PC-9 (cell line): ENCODE measurements around the gene SFTPD. TPM values are rescaled to one million over a fixed set of nuclear protein-coding genes. Genes with fewer than 3 reads are reported as not detected.

ENCODE experiments used
- BruUV-seq: library from RNA; stranded (reverse); fragments of 400-500 nt; replicated peaks from 2 replicates; lab custom pipeline; 2021; lab: Mats Ljungman, UMichigan
- CTCF ChIA-PET: fragments of 300-600 bp; sonication (Branson Sonifier 250); formaldehyde crosslinking; loops from one replicate; lab custom pipeline; 2022; ENCODE audit warnings: antibody characterized with exemption; lab: Charles Lee
- POLR2A ChIA-PET: fragments of 300-600 bp; sonication (Branson Sonifier 250); formaldehyde crosslinking; loops from one replicate; lab custom pipeline; 2022; ENCODE audit warnings: antibody characterized with exemption; ENCODE audit not compliant: unreplicated experiment; lab: Charles Lee
- DNase-seq, 2 experiments: peaks; one replicate each; pipeline versions ENCODE4 v3.0.0 to v3.0.0-alpha.2; 2015 to 2022; ENCODE audit warnings: mixed read lengths in 1 of 2
- H2AFZ ChIP-seq: fragments of 200-600 bp; sonication (generic); 2 replicates; pipeline ENCODE4 v1.8.1; 2017; ENCODE audit warnings: antibody characterized with exemption
- H3F3A ChIP-seq: fragments of 200-600 bp; sonication (generic); 2 replicates; pipeline ENCODE4 v1.8.1; 2017; ENCODE audit warnings: antibody characterized with exemption, mild to moderate bottlenecking, low read depth; ENCODE audit not compliant: insufficient read depth
- H3K27ac ChIP-seq: fragments of 200-600 bp; sonication (generic); 2 replicates; pipeline ENCODE4 v1.6.1; 2016; ENCODE audit warnings: mixed run types
- H3K27me3 ChIP-seq: fragments of 200-600 bp; sonication (generic); 2 replicates; pipeline ENCODE4 v1.6.1; 2016; ENCODE audit warnings: low read depth, mixed run types; ENCODE audit not compliant: insufficient read depth
- H3K36me3 ChIP-seq: fragments of 200-600 bp; sonication (generic); 2 replicates; pipeline ENCODE4 v1.6.1; 2016; ENCODE audit warnings: low read depth, mixed run types
- H3K4me1 ChIP-seq: fragments of 200-600 bp; sonication (generic); replicated peaks from 2 replicates; pipeline ENCODE4 v1.6.1; 2016; ENCODE audit warnings: mixed run types; ENCODE audit not compliant: insufficient read depth
- H3K4me2 ChIP-seq: fragments of 200-600 bp; sonication (generic); 2 replicates; pipeline ENCODE4 v1.6.1; 2017; ENCODE audit warnings: mixed run types
- H3K4me3 ChIP-seq: fragments of 200-600 bp; sonication (generic); 2 replicates; pipeline ENCODE4 v1.6.1; 2016; ENCODE audit warnings: mixed run types
- H3K79me2 ChIP-seq: fragments of 200-600 bp; sonication (generic); 2 replicates; pipeline ENCODE4 v1.6.1; 2017; ENCODE audit warnings: low read depth, mixed run types
- H3K9me2 ChIP-seq: fragments of 200-600 bp; sonication (generic); 2 replicates; pipeline ENCODE4 v1.8.1; 2017; ENCODE audit warnings: mild to moderate bottlenecking; ENCODE audit not compliant: insufficient read depth
- H3K9me3 ChIP-seq: fragments of 200-600 bp; sonication (generic); 2 replicates; pipeline ENCODE4 v1.8.1; 2016; ENCODE audit warnings: low read depth; ENCODE audit not compliant: insufficient read depth
- H4K20me1 ChIP-seq: fragments of 200-600 bp; sonication (generic); 2 replicates; pipeline ENCODE4 v1.8.1; 2017; ENCODE audit not compliant: insufficient read depth
- EZH2 ChIP-seq: fragments of 200-600 bp; sonication (generic); IDR thresholded peaks from 2 replicates; pipeline ENCODE4 v1.8.0; 2017; ENCODE audit warnings: antibody characterized with exemption, low read depth
- intact Hi-C: fragments of 100-400 bp; cut with micrococcal nuclease; formaldehyde crosslinking; loops from one replicate; pipeline ENCODE4 v1.10.0; 2022; ENCODE audit not compliant: unreplicated experiment
- total RNA-seq: library from RNA; stranded (reverse); gene quantifications from 2 replicates; pipeline ENCODE4 v1.2.3, GENCODE V29; 2021
- TF ChIP-seq, protein P1 (sequence below): fragments of 200-600 bp; sonication (generic); conservative IDR thresholded peaks from 2 replicates; pipeline ENCODE4 v1.6.1; 2017; ENCODE audit warnings: mixed run types, antibody characterized with exemption, mild to moderate bottlenecking, moderate library complexity

Gene SFTPD
- total RNA-seq, 1 experiment from 2014 or later, result not detected

DNA sequence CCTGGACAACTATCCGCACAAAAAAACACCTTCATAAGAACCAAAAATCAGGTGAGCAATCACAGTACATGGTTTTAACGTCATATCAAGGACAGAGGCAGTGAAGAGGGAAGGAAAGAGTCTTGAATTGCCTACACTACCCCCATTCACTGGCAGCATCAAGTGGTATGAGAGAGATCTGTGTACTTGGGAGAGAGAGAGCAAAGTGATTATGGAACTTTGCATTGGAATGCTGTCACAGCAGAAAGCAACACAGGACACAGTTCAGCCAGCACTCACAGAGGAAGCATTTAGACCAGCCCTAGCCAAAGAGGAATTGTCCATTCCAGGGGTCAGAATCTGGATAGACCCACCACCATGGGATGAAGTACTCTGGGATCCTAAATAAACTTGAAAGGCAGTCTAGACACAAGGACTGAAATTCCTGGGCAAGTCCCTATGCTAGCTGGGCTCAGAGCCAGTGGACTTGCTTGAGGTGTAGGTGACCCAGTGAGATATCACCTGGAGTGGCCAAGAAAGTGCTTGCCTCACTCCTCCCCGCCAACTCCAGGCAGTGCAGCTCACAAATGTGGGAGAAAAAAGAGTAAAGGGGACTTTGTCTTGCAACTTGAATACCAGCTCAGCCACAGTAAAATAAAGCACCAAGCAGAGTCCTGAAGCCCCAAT lies 30.5 kb upstream of the SFTPD start:
- no peak for TF ChIP-seq EZH2
- TF ChIP-seq, protein P1, sequence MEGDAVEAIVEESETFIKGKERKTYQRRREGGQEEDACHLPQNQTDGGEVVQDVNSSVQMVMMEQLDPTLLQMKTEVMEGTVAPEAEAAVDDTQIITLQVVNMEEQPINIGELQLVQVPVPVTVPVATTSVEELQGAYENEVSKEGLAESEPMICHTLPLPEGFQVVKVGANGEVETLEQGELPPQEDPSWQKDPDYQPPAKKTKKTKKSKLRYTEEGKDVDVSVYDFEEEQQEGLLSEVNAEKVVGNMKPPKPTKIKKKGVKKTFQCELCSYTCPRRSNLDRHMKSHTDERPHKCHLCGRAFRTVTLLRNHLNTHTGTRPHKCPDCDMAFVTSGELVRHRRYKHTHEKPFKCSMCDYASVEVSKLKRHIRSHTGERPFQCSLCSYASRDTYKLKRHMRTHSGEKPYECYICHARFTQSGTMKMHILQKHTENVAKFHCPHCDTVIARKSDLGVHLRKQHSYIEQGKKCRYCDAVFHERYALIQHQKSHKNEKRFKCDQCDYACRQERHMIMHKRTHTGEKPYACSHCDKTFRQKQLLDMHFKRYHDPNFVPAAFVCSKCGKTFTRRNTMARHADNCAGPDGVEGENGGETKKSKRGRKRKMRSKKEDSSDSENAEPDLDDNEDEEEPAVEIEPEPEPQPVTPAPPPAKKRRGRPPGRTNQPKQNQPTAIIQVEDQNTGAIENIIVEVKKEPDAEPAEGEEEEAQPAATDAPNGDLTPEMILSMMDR, result no peak
- no peaks in the 10 kb centered on the region for H3K9me3 ChIP-seq
- peaks cover 8% of the 10 kb centered on the region for H3K4me1 ChIP-seq
- peaks cover 4% of the 10 kb centered on the region for H3F3A ChIP-seq
- peaks cover 3% of the 10 kb centered on the region; the same call in 1 of the 2 replicates for H3K27me3 ChIP-seq
- intact Hi-C loops, result no loop called here
- H3K79me2 ChIP-seq, result no peaks in the 10 kb centered on the region
- CTCF ChIA-PET, result no interaction called here
- no peak overlapping the region for H2AFZ ChIP-seq
- peak in 1 of 2 experiments; percentile 21 for DNase-seq
- no peak overlapping the region for H3K4me2 ChIP-seq
- no peaks in the 10 kb centered on the region for H3K9me2 ChIP-seq
- POLR2A ChIA-PET, result interaction anchor here (0.5 kb wide), 1 partner anchor 17 kb away, joined by 4 read pairs; no protein-coding TSS in a partner anchor
- no peaks in the 10 kb centered on the region for H4K20me1 ChIP-seq
- H3K4me3 ChIP-seq, result no peak overlapping the region
- no peaks in the 10 kb centered on the region for H3K36me3 ChIP-seq
- BruUV-seq, result no TSS peak
- H3K27ac ChIP-seq, result no peak overlapping the region

DNA sequence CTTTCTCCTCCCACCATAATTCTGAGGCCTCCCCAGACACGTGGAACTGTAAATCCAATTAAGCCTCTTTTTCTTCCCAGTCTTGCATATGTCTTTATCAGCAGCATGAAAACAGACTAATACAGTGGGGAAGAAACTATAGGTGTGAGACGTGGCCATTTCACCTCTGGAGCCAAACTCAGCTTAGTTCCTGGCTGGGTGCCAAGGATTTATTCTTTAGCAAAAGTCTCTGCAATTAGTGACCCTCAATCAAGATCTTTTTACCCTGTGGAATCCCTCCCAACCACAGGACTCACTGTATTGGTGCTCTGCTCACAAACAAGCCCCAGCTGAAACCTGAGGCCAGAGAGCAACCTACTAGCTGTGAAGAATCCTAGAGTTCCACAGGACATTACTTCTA lies 28.1 kb upstream of the SFTPD start:
- H3F3A ChIP-seq, result no peaks in the 10 kb centered on the region
- TF ChIP-seq, protein P1, result no peak
- TF ChIP-seq EZH2, result no peak
- H3K4me3 ChIP-seq, result no peak overlapping the region
- H4K20me1 ChIP-seq, result no peaks in the 10 kb centered on the region
- no peak overlapping the region for H3K27ac ChIP-seq
- no peak overlapping the region for H3K4me2 ChIP-seq
- H2AFZ ChIP-seq, result no peak overlapping the region
- BruUV-seq, result no TSS peak
- no peaks in the 10 kb centered on the region for H3K9me3 ChIP-seq
- H3K4me1 ChIP-seq, result no peaks in the 10 kb centered on the region
- no peaks in the 10 kb centered on the region for H3K9me2 ChIP-seq
- peaks cover 5% of the 10 kb centered on the region; the same call in 1 of the 2 replicates for H3K27me3 ChIP-seq
- intact Hi-C loops, result no loop called here
- H3K79me2 ChIP-seq, result no peaks in the 10 kb centered on the region
- DNase-seq, result peak in 1 of 2 experiments; percentile 25
- no peaks in the 10 kb centered on the region for H3K36me3 ChIP-seq
- POLR2A ChIA-PET, result no interaction called here
- CTCF ChIA-PET, result no interaction called here

DNA sequence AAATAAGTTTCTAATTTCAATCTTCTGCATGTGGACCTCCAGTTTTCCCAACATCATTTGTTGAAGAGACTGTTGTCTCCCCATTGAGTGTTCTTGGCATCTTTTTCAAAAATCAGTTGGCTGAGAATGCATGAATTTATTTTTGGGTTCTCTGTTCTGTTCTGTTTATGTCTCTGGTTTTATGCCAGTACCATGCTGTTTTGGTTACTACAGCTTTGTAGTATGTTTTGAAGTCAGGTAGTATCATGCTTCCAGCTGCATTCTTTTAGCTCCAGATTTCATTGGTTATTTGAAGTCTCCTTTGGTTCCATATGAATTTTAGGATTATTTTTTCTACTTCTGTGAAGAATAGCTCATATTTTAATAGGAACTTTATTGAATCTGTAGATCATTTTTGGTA lies 21.2 kb upstream of the SFTPD start:
- H3K79me2 ChIP-seq, result no peaks in the 10 kb centered on the region
- H3K4me2 ChIP-seq, result no peak overlapping the region
- POLR2A ChIA-PET, result no interaction called here
- DNase-seq, result no peak
- no peaks in the 10 kb centered on the region for H3F3A ChIP-seq
- no peak overlapping the region for H3K27ac ChIP-seq
- BruUV-seq, result no TSS peak
- H3K9me3 ChIP-seq, result no peaks in the 10 kb centered on the region
- no peaks in the 10 kb centered on the region for H3K36me3 ChIP-seq
- intact Hi-C loops, result no loop called here
- peaks cover 12% of the 10 kb centered on the region; the same call in 1 of the 2 replicates for H3K27me3 ChIP-seq
- H4K20me1 ChIP-seq, result no peaks in the 10 kb centered on the region
- no peak for TF ChIP-seq EZH2
- TF ChIP-seq, protein P1, result no peak
- CTCF ChIA-PET, result no interaction called here
- no peak overlapping the region for H3K4me3 ChIP-seq
- H2AFZ ChIP-seq, result no peak overlapping the region
- no peaks in the 10 kb centered on the region for H3K9me2 ChIP-seq
- no peaks in the 10 kb centered on the region for H3K4me1 ChIP-seq
